PC-3 (cell line): ENCODE measurements around the gene SIDT2. TPM values are rescaled to one million over a fixed set of nuclear protein-coding genes. Genes with fewer than 3 reads are reported as not detected.
A peak's percentile ranks its signal among the peaks of the same experiment; 100 is the strongest.

Experiments
- ATAC-seq: fragments of 200-7000 bp; cut with Tn5 transposase; 2 replicates; pipeline ENCODE4 v1.9.1; 2020; ENCODE audit warnings: mild to moderate bottlenecking, moderate library complexity
- BruUV-seq: library from RNA; stranded (reverse); fragments of 400-500 nt; replicated peaks from 2 replicates; lab custom pipeline; 2021; lab: Mats Ljungman, UMichigan
- CTCF ChIA-PET: fragments of 300-600 bp; sonication (Branson Sonifier 250); formaldehyde crosslinking; loops from one replicate; lab custom pipeline; 2022; ENCODE audit warnings: antibody characterized with exemption; lab: Charles Lee
- POLR2A ChIA-PET: fragments of 300-600 bp; sonication (Branson Sonifier 250); formaldehyde crosslinking; loops from one replicate; lab custom pipeline; 2022; ENCODE audit warnings: antibody characterized with exemption; ENCODE audit not compliant: unreplicated experiment; lab: Charles Lee
- DNase-seq: peaks from one replicate; pipeline ENCODE4 v3.0.0-alpha.2; 2015
- H2AFZ ChIP-seq: fragments of 300-600 bp; sonication (generic); 2 replicates; pipeline ENCODE4 v1.6.0; 2016; ENCODE audit warnings: antibody characterized with exemption, low read length
- H3F3A ChIP-seq: fragments of 300-600 bp; sonication (generic); one replicate; pipeline ENCODE4 v1.6.0; 2017; ENCODE audit warnings: antibody characterized with exemption, low read length, control low read depth, mild to moderate bottlenecking; ENCODE audit not compliant: unreplicated experiment
- H3K27ac ChIP-seq: fragments of 300-600 bp; sonication (generic); 2 replicates; pipeline ENCODE4 v1.5.1; 2016; ENCODE audit warnings: mild to moderate bottlenecking, low read length
- H3K27me3 ChIP-seq: fragments of 300-600 bp; sonication (generic); 2 replicates; pipeline ENCODE4 v1.6.1; 2016; ENCODE audit warnings: low read length, mixed read lengths
- H3K36me3 ChIP-seq: fragments of 300-600 bp; sonication (generic); 2 replicates; pipeline ENCODE4 v1.6.1; 2016; ENCODE audit warnings: low read depth, mixed run types, low read length, mixed read lengths
- H3K4me1 ChIP-seq: fragments of 300-600 bp; sonication (generic); 2 replicates; pipeline ENCODE4 v1.5.1; 2016; ENCODE audit warnings: low read length; ENCODE audit not compliant: insufficient read depth
- H3K4me2 ChIP-seq: fragments of 300-600 bp; sonication (generic); 2 replicates; pipeline ENCODE4 v1.6.0; 2016; ENCODE audit warnings: low read length
- H3K4me3 ChIP-seq: fragments of 300-600 bp; sonication (generic); 2 replicates; pipeline ENCODE4 v1.5.1; 2016; ENCODE audit warnings: mild to moderate bottlenecking, low read length, mixed read lengths
- H3K79me2 ChIP-seq: fragments of 300-600 bp; sonication (generic); 2 replicates; pipeline ENCODE4 v1.6.1; 2017; ENCODE audit warnings: low read length, mixed read lengths
- H3K9ac ChIP-seq: fragments of 300-600 bp; sonication (generic); 2 replicates; pipeline ENCODE4 v1.6.0; 2016; ENCODE audit warnings: mild to moderate bottlenecking, low read length
- H3K9me2 ChIP-seq: fragments of 300-600 bp; sonication (generic); replicated peaks from 2 replicates; pipeline ENCODE4 v1.6.1; 2016; ENCODE audit warnings: mixed run types, low read length, mixed read lengths
- H3K9me3 ChIP-seq: fragments of 300-600 bp; sonication (generic); 2 replicates; pipeline ENCODE4 v1.6.1; 2016; ENCODE audit warnings: low read length, mixed read lengths
- H4K20me1 ChIP-seq: fragments of 300-600 bp; sonication (generic); 2 replicates; pipeline ENCODE4 v1.6.1; 2016; ENCODE audit warnings: low read length, mixed read lengths
- EZH2 ChIP-seq: fragments of 300-600 bp; sonication (generic); IDR thresholded peaks from one replicate; pipeline ENCODE4 v1.6.1; 2017; ENCODE audit warnings: antibody characterized with exemption, mild to moderate bottlenecking, low read length; ENCODE audit not compliant: unreplicated experiment
- EZH2phosphoT487 ChIP-seq: fragments of 300-600 bp; sonication (generic); IDR thresholded peaks from 2 replicates; pipeline ENCODE4 v1.6.1; 2018; ENCODE audit warnings: mild to moderate bottlenecking, antibody characterized with exemption, low read length, borderline replicate concordance
- intact Hi-C: fragments of 100-400 bp; cut with micrococcal nuclease; formaldehyde crosslinking; loops from 2 replicates; pipeline ENCODE4 v1.9.0; 2023
- total RNA-seq: library from RNA; depleted of rRNA; stranded (reverse); fragments of >200 nt; gene quantifications from 2 replicates; pipeline ENCODE4 v1.2.3, GENCODE V29; 2014
- TF ChIP-seq, protein P1 (sequence below): fragments of 300-600 bp; sonication (generic); conservative IDR thresholded peaks from 2 replicates; pipeline ENCODE4 v1.5.1; 2017; ENCODE audit warnings: antibody characterized with exemption, low read depth, mild to moderate bottlenecking, low read length

Gene SIDT2
- total RNA-seq, 1 experiment from 2014 or later = 13.6 TPM

DNA sequence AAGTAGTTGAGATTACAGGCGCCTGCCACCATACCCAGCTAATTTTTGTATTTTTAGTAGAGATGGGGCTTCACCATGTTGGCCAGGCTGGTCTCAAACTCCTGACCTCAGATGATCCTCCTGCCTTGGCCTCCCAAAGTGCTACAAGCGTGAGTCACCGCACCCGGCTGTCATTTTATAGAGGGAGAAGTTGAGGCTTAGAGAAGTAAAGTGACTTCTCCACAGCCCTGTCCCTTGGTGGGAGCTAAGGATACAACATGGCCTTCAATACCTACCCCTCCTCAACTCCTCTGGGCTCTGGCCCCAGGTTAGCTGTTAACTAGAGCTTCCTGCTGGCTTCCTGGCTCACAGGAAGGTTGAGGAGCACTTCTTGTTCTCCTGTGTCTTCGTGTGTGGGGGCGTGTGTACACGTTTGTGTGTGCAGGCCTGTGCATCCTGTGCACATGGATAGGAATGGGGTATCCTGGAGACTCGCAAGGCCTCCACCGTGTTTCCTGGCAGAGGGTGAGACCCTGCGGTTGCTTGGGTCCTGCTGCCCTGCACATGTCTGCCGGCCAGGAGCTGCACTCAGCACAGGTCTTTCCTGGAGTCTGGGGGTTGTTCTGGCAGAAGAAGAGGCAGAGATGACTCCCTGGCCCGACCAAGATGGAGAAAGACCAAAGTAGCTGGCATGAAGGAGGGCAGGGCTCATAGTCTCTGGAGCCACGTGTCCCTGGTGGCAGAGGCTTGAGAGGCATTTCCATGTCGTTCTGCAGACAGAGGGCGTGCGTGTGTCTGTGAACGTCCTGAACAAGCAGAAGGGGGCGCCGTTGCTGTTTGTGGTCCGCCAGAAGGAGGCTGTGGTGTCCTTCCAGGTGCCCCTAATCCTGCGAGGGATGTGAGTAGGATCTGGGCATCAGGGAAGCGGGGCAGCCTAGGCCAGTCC is 2.4 kb downstream of the SIDT2 start:
- no TSS peak for BruUV-seq
- TF ChIP-seq EZH2 = no peak
- TF ChIP-seq, protein P1, sequence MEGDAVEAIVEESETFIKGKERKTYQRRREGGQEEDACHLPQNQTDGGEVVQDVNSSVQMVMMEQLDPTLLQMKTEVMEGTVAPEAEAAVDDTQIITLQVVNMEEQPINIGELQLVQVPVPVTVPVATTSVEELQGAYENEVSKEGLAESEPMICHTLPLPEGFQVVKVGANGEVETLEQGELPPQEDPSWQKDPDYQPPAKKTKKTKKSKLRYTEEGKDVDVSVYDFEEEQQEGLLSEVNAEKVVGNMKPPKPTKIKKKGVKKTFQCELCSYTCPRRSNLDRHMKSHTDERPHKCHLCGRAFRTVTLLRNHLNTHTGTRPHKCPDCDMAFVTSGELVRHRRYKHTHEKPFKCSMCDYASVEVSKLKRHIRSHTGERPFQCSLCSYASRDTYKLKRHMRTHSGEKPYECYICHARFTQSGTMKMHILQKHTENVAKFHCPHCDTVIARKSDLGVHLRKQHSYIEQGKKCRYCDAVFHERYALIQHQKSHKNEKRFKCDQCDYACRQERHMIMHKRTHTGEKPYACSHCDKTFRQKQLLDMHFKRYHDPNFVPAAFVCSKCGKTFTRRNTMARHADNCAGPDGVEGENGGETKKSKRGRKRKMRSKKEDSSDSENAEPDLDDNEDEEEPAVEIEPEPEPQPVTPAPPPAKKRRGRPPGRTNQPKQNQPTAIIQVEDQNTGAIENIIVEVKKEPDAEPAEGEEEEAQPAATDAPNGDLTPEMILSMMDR = peak; percentile 58
- Histone ChIP-seq H2AFZ (no peak overlapping the region), H3K9me2 (no peaks in the 10 kb centered on the region), H3K4me1 (peaks cover 46% of the 10 kb centered on the region), H4K20me1 (no peaks in the 10 kb centered on the region), H3F3A (no peaks in the 10 kb centered on the region), H3K4me2 (no peak overlapping the region), H3K27me3 (no peaks in the 10 kb centered on the region), H3K36me3 (no peaks in the 10 kb centered on the region), H3K9me3 (no peaks in the 10 kb centered on the region), H3K79me2 (no peaks in the 10 kb centered on the region), H3K27ac (no peak overlapping the region), H3K4me3 (no peak overlapping the region), H3K9ac (no peak overlapping the region)
- DNase-seq (peak; percentile 49), ATAC-seq (no peak)
- ChIA-PET CTCF (interaction anchor here (0.5 to 0.7 kb wide), 2 partner anchors 41 to 42 kb away, joined by 3 to 6 read pairs; no protein-coding TSS in a partner anchor), POLR2A (no interaction called here)
- intact Hi-C loops = no loop called here

DNA sequence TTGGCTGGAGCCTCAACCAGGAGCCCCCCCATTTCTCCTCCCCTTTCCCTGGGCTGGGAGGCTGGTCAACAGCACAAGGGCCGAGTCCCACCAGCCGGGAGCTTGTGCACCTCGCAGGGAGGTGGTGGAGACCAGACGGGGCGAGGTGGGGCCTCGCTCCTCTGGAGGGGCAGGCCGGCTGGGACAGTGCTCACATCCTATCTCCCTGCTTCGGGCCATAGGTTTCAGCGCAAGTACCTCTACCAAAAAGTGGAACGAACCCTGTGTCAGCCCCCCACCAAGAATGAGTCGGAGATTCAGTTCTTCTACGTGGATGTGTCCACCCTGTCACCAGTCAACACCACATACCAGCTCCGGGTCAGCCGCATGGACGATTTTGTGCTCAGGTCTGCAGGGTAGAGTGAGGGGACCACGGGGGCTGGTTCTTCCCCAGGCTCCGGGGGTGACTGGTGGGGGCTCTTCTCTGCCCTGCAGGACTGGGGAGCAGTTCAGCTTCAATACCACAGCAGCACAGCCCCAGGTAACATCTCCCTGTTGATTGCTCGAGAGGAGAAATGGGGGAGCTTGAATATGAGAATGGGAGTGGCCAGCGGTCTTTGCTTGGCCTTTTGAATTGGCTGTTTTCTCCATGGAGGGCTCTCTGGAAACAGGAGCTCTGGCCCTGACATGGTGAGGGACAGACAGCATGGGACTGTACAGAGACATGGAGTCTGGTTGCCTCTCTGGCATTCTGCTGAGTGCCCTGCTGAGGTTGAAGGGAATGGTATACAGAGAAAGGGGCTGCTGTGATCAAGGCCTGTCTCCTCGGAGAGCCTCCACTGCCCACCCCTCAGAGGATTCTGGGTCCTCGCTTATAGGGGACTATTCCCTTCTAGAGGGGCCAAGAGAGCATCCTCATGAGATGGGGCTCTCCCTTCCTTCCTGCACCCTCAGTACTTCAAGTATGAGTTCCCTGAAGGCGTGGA is 3.3 kb downstream of the SIDT2 start:
- Histone ChIP-seq H3K36me3 (no peaks in the 10 kb centered on the region), H3F3A (no peaks in the 10 kb centered on the region), H2AFZ (no peak overlapping the region), H3K79me2 (no peaks in the 10 kb centered on the region), H4K20me1 (no peaks in the 10 kb centered on the region), H3K4me1 (peaks cover 47% of the 10 kb centered on the region), H3K9me3 (no peaks in the 10 kb centered on the region), H3K27me3 (no peaks in the 10 kb centered on the region), H3K4me3 (no peak overlapping the region), H3K9me2 (no peaks in the 10 kb centered on the region), H3K9ac (no peak overlapping the region), H3K4me2 (no peak overlapping the region), H3K27ac (no peak overlapping the region)
- POLR2A ChIA-PET = no interaction called here
- BruUV-seq = no TSS peak
- DNase-seq = no peak
- no peak for TF ChIP-seq EZH2phosphoT487
- TF ChIP-seq, protein P1 = no peak
- TF ChIP-seq EZH2 = no peak
- no peak for ATAC-seq
- intact Hi-C loops = no loop called here
- CTCF ChIA-PET = interaction anchor here (0.5 kb wide), 1 partner anchor 40 kb away, joined by 3 read pairs; no protein-coding TSS in a partner anchor
